ENCODE measurements around the gene ZNF423. TPM values are rescaled to one million over a fixed set of nuclear protein-coding genes. Genes with fewer than 3 reads are reported as not detected.

Gene ZNF423
- total and polyA plus RNA-seq, 10 donors = 0.36 to 7.0 (median 3.7) TPM

- no peak for TF ChIP-seq POLR2A (IDR thresholded peaks at IDR 0.05)
- no peaks in the 10 kb centered on the region for H3K36me3 ChIP-seq
- H3K9me3 ChIP-seq = peaks cover 0 to 8% (median 0%) of the 10 kb centered on the region in 8 donors
- H3K4me1 ChIP-seq = no peaks in the 10 kb centered on the region
- intact Hi-C loops (cut with DNase I; ENCODE audit: low total_unique reads) = no loop called here
- no peaks in the 10 kb centered on the region for H3K27me3 ChIP-seq (replicated peaks in 1 of 7)
- DNase-seq = no peak
- no peak overlapping the region for H3K27ac ChIP-seq
- H3K4me3 ChIP-seq = no peak overlapping the region
- WGBS, 5 donors = 63 to 71% (median 67%) methylated on average over 5 to 6 of the region's 6 CpGs
Measured at GRCh38 chr16:49545741-49546448, 310.0 kb downstream of the ZNF423 start.

- WGBS, 5 donors = 92 to 97% (median 96%) methylated on average over 4 of the region's 4 CpGs
Measured at GRCh38 chr16:49545243-49545642, 310.7 kb downstream of the ZNF423 start.

GRCh38 chr16:49544828-49545227, 311.1 kb downstream of the ZNF423 start:
- no peaks in the 10 kb centered on the region for H3K36me3 ChIP-seq
- H3K4me1 ChIP-seq = no peaks in the 10 kb centered on the region
- H3K27me3 ChIP-seq (replicated peaks in 1 of 7) = no peaks in the 10 kb centered on the region
- peak; percentile 42 for DNase-seq
- H3K4me3 ChIP-seq = no peak overlapping the region
- WGBS, 5 donors = 84 to 99% (median 92%) methylated on average over 10 of the region's 10 CpGs
- intact Hi-C loops (cut with DNase I; ENCODE audit: low total_unique reads) = no loop called here
- no peak overlapping the region for H3K27ac ChIP-seq
- H3K9me3 ChIP-seq = peaks cover 0 to 8% (median 0%) of the 10 kb centered on the region in 8 donors
- TF ChIP-seq, protein P1, sequence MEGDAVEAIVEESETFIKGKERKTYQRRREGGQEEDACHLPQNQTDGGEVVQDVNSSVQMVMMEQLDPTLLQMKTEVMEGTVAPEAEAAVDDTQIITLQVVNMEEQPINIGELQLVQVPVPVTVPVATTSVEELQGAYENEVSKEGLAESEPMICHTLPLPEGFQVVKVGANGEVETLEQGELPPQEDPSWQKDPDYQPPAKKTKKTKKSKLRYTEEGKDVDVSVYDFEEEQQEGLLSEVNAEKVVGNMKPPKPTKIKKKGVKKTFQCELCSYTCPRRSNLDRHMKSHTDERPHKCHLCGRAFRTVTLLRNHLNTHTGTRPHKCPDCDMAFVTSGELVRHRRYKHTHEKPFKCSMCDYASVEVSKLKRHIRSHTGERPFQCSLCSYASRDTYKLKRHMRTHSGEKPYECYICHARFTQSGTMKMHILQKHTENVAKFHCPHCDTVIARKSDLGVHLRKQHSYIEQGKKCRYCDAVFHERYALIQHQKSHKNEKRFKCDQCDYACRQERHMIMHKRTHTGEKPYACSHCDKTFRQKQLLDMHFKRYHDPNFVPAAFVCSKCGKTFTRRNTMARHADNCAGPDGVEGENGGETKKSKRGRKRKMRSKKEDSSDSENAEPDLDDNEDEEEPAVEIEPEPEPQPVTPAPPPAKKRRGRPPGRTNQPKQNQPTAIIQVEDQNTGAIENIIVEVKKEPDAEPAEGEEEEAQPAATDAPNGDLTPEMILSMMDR (IDR thresholded peaks at IDR 0.05 in 8 of 11, conservative IDR thresholded peaks at IDR 0.05 in 3 of 11) = no peak
- TF ChIP-seq POLR2A (IDR thresholded peaks at IDR 0.05) = no peak
- no peak for TF ChIP-seq POLR2AphosphoS5 (IDR thresholded peaks at IDR 0.05)

More at GRCh38 chr16:49545243-49545642, 310.7 kb downstream of the ZNF423 start:
- TF ChIP-seq, protein P1 (IDR thresholded peaks at IDR 0.05 in 8 of 11, conservative IDR thresholded peaks at IDR 0.05 in 3 of 11) = no peak
- no peak for TF ChIP-seq POLR2AphosphoS5 (IDR thresholded peaks at IDR 0.05)
- TF ChIP-seq POLR2A (IDR thresholded peaks at IDR 0.05) = no peak
- no peaks in the 10 kb centered on the region for H3K4me1 ChIP-seq
- intact Hi-C loops (cut with DNase I; ENCODE audit: low total_unique reads) = no loop called here
- no peak overlapping the region for H3K27ac ChIP-seq
- H3K4me3 ChIP-seq = no peak overlapping the region
- H3K27me3 ChIP-seq (replicated peaks in 1 of 7) = no peaks in the 10 kb centered on the region
- peak; percentile 61 for DNase-seq
- no peaks in the 10 kb centered on the region for H3K36me3 ChIP-seq
- peaks cover 0 to 8% (median 0%) of the 10 kb centered on the region in 8 donors for H3K9me3 ChIP-seq

GRCh38 chr16:49543631-49543946, 312.3 kb downstream of the ZNF423 start:
- intact Hi-C loops (cut with DNase I; ENCODE audit: low total_unique reads) = no loop called here
- peak; percentile 51 for DNase-seq
- Histone ChIP-seq H3K27me3 (replicated peaks in 1 of 7) (no peaks in the 10 kb centered on the region), H3K4me1 (no peaks in the 10 kb centered on the region), H3K36me3 (no peaks in the 10 kb centered on the region), H3K4me3 (no peak overlapping the region), H3K27ac (no peak overlapping the region), H3K9me3 (peaks cover 0 to 8% (median 0%) of the 10 kb centered on the region in 8 donors)
- TF ChIP-seq POLR2A (IDR thresholded peaks at IDR 0.05) (no peak), POLR2AphosphoS5 (IDR thresholded peaks at IDR 0.05) (no peak)
- TF ChIP-seq, protein P1 (IDR thresholded peaks at IDR 0.05 in 8 of 11, conservative IDR thresholded peaks at IDR 0.05 in 3 of 11) = no peak
- 71 to 100% (median 88%) methylated on average over 1 to 15 of the region's 15 CpGs for WGBS, 5 donors
